Ovary (tissue), 9 donors: ENCODE data around the gene MYO6. TPM values are rescaled to one million over a fixed set of nuclear protein-coding genes. Genes with fewer than 3 reads are reported as not detected.
"Not testable (repeated sequence)": the region's sequence is repeated elsewhere in the genome, so short reads cannot be mapped to it uniquely, and the experiment has no call there.

ENCODE experiments used
- DNase-seq, 5 donors: peaks; one replicate each; pipeline ENCODE4 v3.0.0-alpha.2; 2019 to 2020
- H3K27ac ChIP-seq, 2 donors: fragments of 200-600 bp; one replicate each; pipeline versions ENCODE4 v1.5.1 to v1.8.0; 2019 to 2022
- H3K27me3 ChIP-seq: fragments of 200-600 bp; one replicate; pipeline ENCODE4 v1.8.0; 2022
- H3K36me3 ChIP-seq: fragments of 200-600 bp; sonication (generic); one replicate; pipeline ENCODE4 v1.5.1; 2019
- H3K4me1 ChIP-seq: one replicate; pipeline ENCODE4 v1.8.1; 2013; ENCODE audit warnings: mild to moderate bottlenecking, moderate library complexity; ENCODE audit not compliant: insufficient read depth
- H3K4me3 ChIP-seq: fragments of 200-600 bp; sonication (generic); one replicate; pipeline ENCODE4 v1.5.1; 2017
- H3K9me3 ChIP-seq, 2 donors: fragments of 200-600 bp in 1 of 2; sonication (generic) in 1 of 2; one replicate each; pipeline versions ENCODE4 v1.5.1 to v1.8.1; 2013 to 2019; ENCODE audit warnings: mild to moderate bottlenecking in 1 of 2, moderate library complexity in 1 of 2
- CTCF ChIP-seq, 3 donors: fragments of 450-650 bp in 2 of 3; fragments of 200-600 bp in 1 of 3; IDR thresholded peaks; one replicate each; pipeline versions ENCODE4 v1.5.1 to v1.8.0; 2016 to 2022; ENCODE audit warnings: antibody characterized with exemption in 3 of 3, mild to moderate bottlenecking in 1 of 3
- EP300 ChIP-seq: sonication (generic); formaldehyde crosslinking; IDR thresholded peaks from one replicate; pipeline ENCODE4 v1.6.1; 2017; ENCODE audit warnings: antibody characterized with exemption
- POLR2A ChIP-seq: fragments of 450-650 bp; IDR thresholded peaks from one replicate; pipeline ENCODE4 v1.6.1; 2017; ENCODE audit warnings: antibody characterized with exemption, mild to moderate bottlenecking, moderate library complexity
- WGBS, 3 donors: extraction: QIAGEN DNeasy Blood & Tissue Kit in 1 of 3; methylation state at CpG; one replicate each; pipeline versions ENCODE4 v1.1.5 to v1.1.7; 2013 to 2017; 5-methylcytosine and 5-hydroxymethylcytosine counted together
- intact Hi-C, 4 donors: fragments of 100-400 bp; cut with DNase I; formaldehyde crosslinking; loops; one replicate each; pipeline versions ENCODE4 v1.11.0 to v1.15.1; 2022 to 2023
- polyA plus RNA-seq, 2 donors: library from polyadenylated mRNA; stranded (reverse); fragments of 200-250 nt in 1 of 2; fragments of 350-450 nt in 1 of 2; fragmentation: Illumina TruSeq in 1 of 2; extraction: RNeasy Lipid Tissue Mini Kit (QIAGEN cat#74804) in 1 of 2; gene quantifications; one replicate each; pipeline ENCODE4 v1.2.3, GENCODE V29; 2013 to 2014
- total RNA-seq, 7 donors: library from RNA; depleted of rRNA in 2 of 7; stranded (reverse); fragments of >200 nt in 2 of 7; fragmentation: NEBNext Ultra II Directional in 3 of 7; extraction: Animal tissue kit (Norgen Biotek cat#: 25700) in 3 of 7; gene quantifications; one replicate each; pipeline versions ENCODE4 v1.1.0 to v1.2.4, GENCODE V29; 2016 to 2023
- donor health status: DM: no; HTN: no; CAD: no; lungs with moderate emphysema.
- donor health status: DM: no; HTN: no; CAD: no.
- donor health status: Bipolar disorder and iron deficiency.
- donor health status: DM: yes; HTN: yes; CAD: no.
- donor health status: DM: no; HTN: no; CAD: no.
- donor health status: DM: yes; HTN: yes; CAD: no.

The MYO6 gene
- total and polyA plus RNA-seq, 9 donors, result 4.4 to 20.8 (median 12.3) TPM

DNA sequence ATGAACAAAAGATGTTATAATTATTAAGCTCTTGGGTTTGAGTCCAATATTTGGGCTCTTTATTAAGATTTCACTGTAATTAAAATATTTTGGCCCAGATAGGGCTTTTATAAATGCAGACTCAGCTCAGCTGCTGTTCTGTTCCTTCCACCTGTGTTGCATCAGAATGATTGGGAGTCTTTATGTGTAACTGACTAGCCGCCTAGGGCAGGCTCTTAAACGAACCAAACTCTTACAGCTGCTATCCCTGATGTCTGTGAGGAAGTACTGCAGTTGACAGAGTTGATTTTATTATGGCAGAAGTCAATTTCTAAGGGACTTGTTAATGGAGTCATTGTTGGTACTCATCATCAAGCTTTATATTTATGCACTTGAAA lies 144.7 kb downstream of the MYO6 start:
- TF ChIP-seq POLR2A (no peak), EP300 (no peak), CTCF (IDR thresholded peaks at IDR 0.05) (no peak)
- no peak overlapping the region for H3K27ac ChIP-seq
- 73 to 80% (median 78%) methylated on average over 2 of the region's 2 CpGs for WGBS, 3 donors
- no peaks in the 10 kb centered on the region for H3K9me3 ChIP-seq
- no peak overlapping the region for H3K4me3 ChIP-seq
- H3K27me3 ChIP-seq, result no peaks in the 10 kb centered on the region
- no peak for DNase-seq
- H3K36me3 ChIP-seq, result no peaks in the 10 kb centered on the region
- intact Hi-C loops, result no loop called here
- H3K4me1 ChIP-seq, result no peaks in the 10 kb centered on the region

DNA sequence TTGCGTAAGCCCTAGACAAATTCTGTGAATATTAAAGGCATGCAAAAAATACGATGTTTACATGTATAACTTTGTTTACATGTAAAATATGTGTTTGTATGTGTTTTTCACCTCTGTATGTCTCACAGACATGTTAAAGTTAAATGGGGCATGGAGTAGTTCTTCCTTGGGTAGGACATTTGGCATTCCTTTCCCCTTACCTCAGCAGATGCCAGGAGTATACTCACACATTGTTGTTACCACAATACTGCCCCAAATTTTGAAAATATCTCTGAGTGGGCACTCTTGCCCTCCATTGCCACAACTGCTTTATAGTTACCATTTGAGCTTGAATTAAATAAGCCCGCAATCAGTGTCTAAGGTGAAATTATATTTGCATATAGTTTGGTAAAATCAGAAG lies 147.5 kb downstream of the MYO6 start:
- Histone ChIP-seq H3K4me1 (no peaks in the 10 kb centered on the region), H3K9me3 (no peaks in the 10 kb centered on the region), H3K27me3 (no peaks in the 10 kb centered on the region), H3K36me3 (no peaks in the 10 kb centered on the region), H3K27ac (no peak overlapping the region), H3K4me3 (no peak overlapping the region)
- DNase-seq, result no peak
- TF ChIP-seq POLR2A, result no peak
- no peak for TF ChIP-seq EP300
- no peak for TF ChIP-seq CTCF (IDR thresholded peaks at IDR 0.05)
- intact Hi-C loops, result no loop called here
- 63 to 93% (median 65%) methylated on average over 3 of the region's 3 CpGs for WGBS, 3 donors

DNA sequence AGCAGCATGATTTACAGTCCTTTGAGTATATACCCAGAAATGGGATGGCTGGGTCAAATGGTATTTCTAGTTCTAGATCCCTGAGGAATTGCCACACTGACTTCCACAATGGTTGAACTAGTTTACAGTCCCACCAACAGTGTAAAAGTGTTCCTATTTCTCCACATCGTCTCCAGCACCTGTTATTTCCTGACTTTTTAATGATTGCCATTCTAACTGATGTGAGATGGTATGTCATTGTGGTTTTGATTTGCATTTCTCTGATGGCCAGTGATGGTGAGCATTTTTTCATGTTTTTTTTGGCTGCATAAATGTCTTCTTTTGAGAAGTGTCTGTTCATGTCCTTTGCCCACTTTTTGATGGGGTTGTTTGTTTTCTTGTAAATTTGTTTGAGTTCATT lies 151.2 kb downstream of the MYO6 start:
- 90 to 100% (median 91%) methylated on average over 1 of the region's 1 CpG for WGBS, 3 donors
- H3K27ac ChIP-seq, H3K4me3 ChIP-seq, H3K27me3 ChIP-seq, intact Hi-C loops, DNase-seq, H3K9me3 ChIP-seq, H3K4me1 ChIP-seq, H3K36me3 ChIP-seq: not testable (repeated sequence)

GRCh38 chr6:75905129-75905528 lies 156.1 kb downstream of the MYO6 start:
- H3K27me3 ChIP-seq, H3K36me3 ChIP-seq, H3K4me3 ChIP-seq, H3K27ac ChIP-seq, H3K9me3 ChIP-seq, H3K4me1 ChIP-seq, intact Hi-C loops, DNase-seq: not testable (repeated sequence)
- 95 to 98% (median 95%) methylated on average over 14 of the region's 14 CpGs for WGBS, 3 donors

DNA sequence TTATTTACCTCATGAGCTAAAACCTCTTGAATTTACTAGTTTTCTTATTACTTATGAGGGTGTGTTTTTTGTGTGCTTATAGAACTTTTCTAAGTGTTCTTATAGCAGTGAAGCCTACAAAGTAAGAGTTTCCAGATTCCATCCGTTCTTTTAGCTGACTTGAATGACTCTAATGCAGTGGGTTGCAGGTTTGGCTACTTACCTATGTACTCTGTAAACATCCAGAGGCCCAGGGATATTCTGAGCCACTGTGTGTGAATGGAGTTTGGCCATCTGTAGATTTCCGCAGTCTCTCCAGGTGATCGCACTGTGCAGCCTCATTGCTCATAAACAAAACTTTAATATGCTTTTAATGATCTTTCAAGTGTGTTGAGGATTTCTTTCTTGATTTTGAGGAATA lies 157.8 kb downstream of the MYO6 start:
- H3K27ac ChIP-seq, result no peak overlapping the region
- no peaks in the 10 kb centered on the region for H3K4me1 ChIP-seq
- 95 to 96% (median 95%) methylated on average over 3 of the region's 3 CpGs for WGBS, 3 donors
- no peak for DNase-seq
- no peak overlapping the region for H3K4me3 ChIP-seq
- intact Hi-C loops, result no loop called here
- TF ChIP-seq POLR2A (no peak), CTCF (IDR thresholded peaks at IDR 0.05) (no peak), EP300 (no peak)
- no peaks in the 10 kb centered on the region for H3K9me3 ChIP-seq
- no peaks in the 10 kb centered on the region for H3K36me3 ChIP-seq
- H3K27me3 ChIP-seq, result no peaks in the 10 kb centered on the region

DNA sequence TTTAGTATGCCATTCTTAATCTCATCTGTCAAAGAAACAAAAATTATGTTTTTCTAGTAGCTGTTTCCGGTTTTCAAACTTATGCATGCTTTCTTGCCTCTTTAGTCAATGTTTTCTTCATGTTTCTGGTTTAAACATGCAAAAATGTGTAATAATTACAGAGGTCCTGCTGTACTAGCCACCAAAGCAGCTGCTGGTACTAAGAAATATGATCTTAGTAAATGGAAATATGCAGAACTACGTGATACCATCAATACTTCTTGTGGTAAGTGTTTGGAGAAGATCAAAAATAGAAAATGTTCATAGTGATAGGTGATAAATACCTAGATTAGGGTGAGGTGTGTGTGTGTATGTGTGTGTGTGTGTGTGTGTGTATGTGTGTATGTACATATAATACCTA lies 158.4 kb downstream of the MYO6 start:
- TF ChIP-seq POLR2A (no peak), CTCF (IDR thresholded peaks at IDR 0.05) (no peak), EP300 (no peak)
- Histone ChIP-seq H3K36me3 (no peaks in the 10 kb centered on the region), H3K4me1 (no peaks in the 10 kb centered on the region), H3K4me3 (no peak overlapping the region), H3K9me3 (no peaks in the 10 kb centered on the region), H3K27me3 (no peaks in the 10 kb centered on the region), H3K27ac (no peak overlapping the region)
- WGBS, 3 donors, result 89 to 97% (median 95%) methylated on average over 2 of the region's 2 CpGs
- no peak for DNase-seq
- intact Hi-C loops, result no loop called here
